Embryonic facial prominence (tissue), 1 donor: ENCODE data around the gene RNF121.

Source experiments
- DNase-seq: peaks from one replicate; pipeline ENCODE4 v3.0.0-alpha.2; 2016; ENCODE audit errors: extremely low spot score

Gene RNF121

DNA sequence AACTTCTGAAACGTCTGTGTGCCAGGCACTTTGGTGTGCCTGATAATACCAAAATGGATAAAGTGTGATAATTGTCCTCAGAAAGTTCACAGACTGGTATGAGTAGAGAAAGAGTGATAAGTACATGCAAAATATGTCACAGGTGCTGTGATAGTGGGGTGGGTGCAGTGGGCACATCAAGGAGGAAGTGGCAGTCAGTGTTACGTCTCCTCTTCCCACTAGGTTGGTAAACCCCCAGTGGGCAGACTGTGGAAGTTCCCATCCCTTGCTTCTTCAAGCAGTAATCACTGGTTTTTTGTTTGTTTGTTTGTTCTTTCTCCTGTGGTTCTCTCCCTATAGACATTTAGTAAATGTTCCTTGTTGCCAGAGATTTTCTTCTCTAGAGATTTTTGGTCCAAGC is 5.4 kb downstream of the RNF121 start:
- DNase-seq = no peak

DNA sequence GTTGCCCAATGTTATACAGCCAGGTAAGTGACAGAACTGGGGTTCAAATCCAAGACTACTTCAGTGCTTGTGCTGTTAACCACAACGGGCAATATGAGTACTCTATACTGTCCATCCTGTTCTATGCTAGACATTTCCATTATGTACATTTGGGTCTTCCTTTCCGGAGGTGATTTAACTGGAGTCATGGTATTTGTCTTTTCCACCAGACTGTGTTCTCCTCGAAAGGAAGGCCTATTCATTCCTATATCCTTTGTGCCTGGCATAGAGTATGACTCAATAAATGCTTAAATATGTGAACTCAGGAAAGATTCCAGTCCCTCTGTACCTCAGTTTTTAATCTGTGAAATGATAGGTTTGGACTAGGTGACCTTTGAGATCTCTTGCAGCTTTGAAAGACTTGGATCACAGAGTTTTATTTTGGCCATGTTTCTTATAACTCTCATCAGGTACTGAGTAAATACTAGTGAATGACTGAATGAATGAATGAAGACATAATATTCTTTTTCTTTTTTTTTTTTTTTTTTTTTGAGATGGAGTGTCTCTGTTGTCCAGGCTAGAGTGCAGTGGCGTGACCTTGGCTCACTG is 6.6 kb downstream of the RNF121 start:
- DNase-seq = no peak

DNA sequence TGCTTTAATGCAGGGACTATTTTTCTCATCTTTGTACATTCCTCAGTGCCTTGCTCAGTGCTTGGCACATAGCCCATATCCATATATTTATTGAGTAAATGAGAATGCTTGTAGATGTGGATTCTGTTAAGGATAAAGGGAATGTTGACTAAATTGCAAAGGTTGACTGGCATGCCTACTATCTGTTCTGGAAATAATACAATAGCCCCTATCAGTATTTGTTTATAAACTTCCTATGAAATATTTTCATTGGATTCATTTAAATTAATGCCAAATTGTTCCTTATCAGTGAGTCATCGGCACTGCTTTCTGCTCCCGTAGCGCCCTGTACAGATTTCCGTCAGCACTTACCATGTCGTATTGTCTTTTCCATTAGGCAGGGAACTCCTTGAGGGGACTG is 8.0 kb downstream of the RNF121 start:
- no peak for DNase-seq

DNA sequence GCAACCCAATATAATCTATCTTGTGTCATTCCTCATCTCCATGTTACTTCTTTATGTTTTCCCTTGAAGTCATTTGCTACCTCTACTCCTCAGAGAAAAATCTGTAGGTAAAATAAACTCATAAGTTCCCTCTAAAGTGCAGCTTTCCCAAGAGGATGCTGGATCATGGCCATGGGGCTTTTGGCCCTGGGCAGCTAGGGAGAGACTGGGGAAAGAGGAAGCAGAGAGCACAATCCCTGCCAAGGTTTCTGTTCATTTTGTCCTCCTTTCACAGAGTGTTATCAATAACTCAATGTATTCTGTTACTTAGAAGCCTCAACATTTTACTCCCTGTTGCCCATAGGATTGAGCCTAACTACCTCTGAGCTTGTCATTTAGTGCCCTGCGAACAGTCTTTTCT is 9.0 kb downstream of the RNF121 start:
- DNase-seq = no peak

DNA sequence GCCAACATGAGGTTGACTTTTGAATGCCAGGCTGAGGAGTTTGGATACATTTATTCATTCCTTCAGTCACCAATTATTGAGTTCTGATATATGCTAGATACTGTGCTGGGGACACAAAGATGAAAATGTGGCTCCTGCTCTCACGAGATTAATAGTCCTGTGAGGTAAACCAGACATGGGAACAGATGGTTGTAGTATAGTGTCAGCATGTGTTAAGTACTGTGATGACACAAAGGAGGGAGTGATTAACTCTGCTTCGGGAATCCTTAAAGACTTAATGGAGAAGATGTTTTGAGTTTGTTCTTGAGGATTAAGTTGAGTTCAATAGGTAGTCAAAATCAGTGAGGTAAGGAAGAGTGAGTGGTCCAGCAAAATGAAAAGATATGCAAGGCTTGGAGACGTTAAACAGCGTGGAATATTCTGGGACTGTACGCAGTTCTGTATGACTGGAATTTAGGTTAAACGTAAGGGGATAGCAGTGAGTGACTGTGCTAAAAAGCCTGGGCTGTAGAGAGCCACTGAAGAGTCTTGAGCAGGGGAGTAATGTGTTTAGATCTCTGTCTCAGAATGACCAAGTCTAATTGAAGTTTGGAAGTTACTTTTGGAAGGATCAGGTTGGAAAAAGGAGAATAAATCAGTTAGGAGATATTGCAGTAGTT is 11.8 kb downstream of the RNF121 start:
- no peak for DNase-seq

DNA sequence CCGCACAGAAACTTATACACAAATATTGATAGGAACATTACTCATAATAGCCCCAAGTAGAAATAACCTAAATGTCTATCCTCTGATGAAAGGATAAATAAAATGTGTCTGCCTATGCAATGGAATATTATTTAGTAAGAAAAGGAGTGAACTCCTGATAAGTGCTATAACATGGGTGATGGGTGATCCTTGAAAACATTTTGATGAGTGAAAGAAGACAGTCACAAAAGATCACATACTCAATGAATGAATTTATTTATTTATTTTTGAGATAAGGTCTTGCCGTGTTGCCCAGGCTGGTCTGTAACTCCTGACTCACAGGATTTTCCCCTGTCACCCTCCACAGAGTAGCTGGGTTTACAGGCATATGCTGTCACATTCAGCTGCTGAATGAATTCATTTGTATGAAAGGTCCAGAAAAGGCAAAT is 17.3 kb downstream of the RNF121 start:
- DNase-seq = no peak

DNA sequence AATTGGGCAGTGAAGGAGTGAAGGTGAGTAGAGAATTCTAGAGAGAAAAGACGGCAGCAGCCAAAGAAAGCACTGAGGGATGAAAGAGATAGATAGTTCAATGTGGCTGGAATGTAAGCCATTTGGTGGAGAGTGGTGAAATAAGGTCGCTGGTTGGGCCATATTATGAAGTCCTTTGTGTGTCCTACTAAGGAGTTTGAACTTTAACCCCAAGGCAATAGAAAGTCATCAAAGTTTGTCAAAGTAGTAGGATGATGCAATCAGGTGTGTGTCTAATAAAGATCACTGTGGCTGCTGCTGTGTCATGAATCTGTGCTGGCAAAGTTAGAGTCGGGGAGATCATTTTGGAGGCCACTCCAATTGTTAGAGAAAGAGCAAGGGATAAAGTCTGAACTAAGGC is 18.7 kb downstream of the RNF121 start:
- DNase-seq = no peak

DNA sequence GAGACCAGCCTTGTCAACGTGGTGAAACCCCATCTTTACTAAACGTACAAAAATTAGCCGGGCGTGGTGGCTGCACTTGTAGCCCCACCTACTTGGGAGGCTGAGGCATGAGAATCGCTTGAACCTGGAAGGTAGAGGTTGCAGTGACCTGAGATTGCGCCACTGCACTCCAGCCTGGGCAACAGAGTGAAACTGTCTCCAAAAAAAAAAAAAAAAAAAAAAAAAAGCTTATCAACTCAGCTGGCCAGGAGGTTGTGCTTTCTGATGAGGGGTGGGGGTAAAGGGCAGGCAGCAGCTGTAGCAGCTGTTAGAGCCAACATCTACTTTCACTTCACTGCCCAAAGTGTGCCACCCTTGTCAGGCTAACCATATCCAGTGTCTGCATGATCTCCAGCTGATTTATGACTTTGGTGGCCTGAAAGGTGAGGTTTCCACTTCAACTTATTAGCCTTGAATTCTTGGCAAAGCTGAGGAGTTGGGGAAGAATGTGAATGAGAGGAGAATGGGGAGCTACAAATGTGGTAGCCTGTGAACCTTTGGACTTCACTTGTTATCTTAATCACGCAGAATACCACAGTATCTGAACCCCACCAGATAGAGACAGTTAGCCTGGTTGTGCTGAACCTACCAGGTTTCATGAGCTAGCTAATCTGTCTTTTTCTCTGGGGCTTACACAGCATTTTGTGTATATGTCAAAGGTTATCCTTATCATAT is 19.6 kb downstream of the RNF121 start:
- DNase-seq = no peak

DNA sequence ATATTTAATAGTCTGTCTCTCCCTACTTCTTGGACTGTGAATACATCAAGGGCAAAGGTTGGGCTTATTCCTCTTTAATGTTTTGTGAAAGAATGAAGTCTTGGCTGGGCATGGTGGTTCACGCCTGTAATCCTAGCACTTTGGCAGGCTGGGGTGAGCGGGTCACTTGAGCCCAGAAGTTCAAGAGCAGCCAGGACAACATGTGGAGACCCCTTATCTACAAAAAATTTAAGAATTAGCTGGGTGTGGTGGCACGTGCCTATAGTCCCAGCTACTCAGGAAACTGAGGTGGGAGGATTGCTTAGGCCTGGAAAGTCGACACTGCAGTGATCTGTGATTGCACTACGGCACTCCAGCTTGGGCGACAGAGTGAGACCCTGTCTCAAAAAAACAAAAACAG is 20.2 kb downstream of the RNF121 start:
- no peak for DNase-seq

DNA sequence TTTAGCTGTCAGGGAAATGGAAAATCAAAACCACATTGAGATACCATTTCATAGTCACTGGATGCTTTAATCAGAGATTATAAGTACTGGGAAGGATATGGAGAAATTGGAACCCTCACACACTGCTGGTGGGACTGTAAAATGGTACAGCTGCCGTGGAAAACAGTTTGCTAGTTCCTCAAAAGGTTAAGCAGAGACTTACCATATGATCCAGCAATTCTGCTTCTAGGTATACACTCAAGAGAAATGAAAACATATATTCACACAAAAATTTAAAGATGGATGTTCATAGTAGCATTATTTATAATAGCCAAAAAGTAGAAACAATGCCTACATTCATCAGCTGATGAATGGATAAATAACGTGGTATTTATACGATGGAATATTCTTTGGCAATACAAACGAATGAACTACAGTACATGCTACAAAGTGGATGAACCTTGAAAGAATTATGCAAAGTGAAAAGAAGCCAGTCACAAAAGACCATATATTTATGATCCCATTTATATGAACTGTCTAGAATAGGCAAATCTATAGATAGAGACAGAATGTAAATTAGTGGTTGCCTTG is 23.0 kb downstream of the RNF121 start:
- no peak for DNase-seq

DNA sequence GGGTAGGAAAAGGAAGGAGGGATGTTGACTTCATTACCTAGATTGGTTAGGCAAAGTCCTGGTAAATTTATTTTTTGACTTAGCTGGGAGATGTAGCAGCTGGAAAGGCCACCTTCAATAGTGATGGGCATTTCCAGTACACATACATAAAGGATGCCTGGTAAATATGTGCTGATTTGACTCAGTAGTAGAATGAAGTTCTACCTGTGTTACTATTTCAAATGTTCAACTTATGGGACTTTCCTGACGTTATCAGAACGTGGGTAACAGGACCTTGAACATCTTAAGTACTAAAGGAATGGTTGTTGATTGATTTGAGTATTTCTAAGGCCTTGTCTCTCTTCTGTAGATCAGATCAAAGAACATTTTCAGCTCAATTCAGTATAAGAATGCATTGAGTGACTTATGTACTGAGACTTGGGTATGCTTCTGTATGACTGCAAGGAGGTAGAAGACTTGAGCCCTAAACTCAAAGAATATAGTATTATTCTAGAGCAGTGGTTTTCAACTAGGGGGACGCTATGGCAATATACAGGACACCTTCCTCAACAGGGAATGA is 27.1 kb downstream of the RNF121 start:
- no peak for DNase-seq

DNA sequence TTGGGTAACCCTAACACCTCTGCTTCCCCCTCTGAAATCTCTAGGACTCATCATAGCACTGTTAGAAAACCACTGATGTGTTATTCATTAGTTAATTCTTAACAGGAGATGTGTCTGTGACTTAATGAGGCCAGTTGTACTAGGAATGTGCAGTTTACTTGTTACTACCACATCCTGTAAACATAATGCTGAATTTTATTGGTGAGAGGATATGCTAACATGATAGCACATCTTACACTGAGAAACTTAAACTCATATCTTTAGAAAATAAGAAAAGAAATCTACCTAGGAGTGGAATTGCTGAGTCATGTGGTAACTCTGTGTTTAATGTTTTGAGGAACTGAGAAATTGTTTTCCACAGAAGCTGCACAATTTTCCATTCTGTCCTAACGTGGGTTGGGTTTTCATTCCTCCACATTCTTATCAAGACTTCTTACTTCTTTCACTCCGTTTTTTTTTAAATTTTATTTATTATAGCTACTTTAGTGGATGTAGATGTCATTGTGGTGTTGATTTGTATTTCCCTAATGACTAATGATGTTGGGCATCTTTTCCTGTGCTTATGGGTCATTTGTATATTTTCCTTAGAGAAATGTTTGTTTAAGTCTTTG is 33.7 kb downstream of the RNF121 start:
- no peak for DNase-seq

DNA sequence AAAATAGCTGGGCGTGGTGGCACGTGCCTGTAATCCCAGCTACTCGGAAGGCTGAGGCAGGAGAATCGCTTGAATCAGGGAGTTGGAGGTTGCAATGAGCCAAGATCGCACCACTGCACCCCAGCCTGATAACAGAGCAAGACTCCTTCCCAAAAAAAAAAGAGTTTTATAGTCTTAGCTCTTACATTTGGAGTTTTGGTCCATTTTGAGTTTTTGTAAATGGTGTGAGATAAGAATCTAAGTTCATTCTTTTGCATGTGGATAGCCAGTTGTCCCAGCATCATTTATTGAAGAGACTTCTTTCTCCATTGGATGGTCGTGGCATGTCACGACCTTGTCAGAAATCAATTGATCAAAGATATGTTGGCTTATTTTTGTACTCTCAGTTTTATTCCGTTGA is 34.6 kb downstream of the RNF121 start:
- DNase-seq = no peak

DNA sequence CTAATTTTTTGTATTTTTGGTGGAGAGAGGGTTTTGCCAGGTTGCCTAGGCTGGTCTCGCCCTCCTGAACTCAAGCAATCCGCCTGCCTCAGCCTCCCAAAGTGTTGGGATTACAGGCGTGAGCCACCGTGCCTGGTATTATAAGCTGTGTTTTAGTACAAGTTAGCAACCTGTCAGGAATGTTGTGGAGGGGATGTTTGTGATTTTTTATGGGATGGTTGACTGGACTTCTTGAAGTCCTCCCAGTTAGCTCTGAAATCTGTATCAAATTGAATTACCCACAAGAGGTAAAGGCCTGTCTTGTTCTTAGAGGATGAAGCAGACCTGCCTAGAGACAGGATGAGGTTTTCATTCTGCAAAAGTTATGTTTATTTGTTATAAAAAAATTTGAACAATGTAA is 35.8 kb downstream of the RNF121 start:
- no peak for DNase-seq

DNA sequence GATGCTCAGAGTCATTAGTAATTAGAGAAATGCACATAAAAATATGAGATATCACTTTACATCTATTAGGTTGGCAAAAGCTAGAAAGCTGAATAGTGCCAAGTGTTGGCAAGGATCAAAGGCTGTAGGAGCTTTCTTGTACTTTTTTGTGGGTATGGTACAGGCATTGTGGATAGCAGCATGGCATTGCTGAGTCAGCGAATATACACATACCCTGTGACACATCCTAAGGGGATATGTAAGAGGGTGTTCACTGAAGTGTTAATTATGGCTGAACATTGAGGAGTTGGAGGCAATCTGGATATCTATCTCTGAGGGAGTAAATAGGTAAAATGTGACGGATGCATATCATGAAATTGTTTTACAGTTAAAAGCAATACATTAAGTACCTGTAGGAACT is 42.8 kb downstream of the RNF121 start:
- no peak for DNase-seq

DNA sequence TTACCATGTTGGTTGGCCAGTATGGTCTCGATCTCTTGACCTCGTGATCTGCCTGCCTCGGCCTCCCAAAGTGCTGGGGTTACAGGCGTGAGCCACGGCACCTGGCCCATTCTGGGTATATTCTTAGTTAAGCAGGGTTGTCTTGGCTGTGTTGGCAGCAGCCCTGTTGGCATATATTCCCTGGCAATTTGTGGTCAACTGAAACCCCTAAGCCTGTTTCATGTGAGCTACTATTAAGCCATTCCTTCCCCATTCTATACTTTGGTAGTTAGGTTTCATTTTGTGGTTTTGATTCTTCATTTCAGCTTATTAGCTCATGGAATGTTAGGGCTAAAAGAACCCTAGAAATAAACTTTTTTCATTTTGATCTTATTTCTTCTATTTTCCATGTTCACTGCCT is 47.7 kb downstream of the RNF121 start:
- no peak for DNase-seq

DNA sequence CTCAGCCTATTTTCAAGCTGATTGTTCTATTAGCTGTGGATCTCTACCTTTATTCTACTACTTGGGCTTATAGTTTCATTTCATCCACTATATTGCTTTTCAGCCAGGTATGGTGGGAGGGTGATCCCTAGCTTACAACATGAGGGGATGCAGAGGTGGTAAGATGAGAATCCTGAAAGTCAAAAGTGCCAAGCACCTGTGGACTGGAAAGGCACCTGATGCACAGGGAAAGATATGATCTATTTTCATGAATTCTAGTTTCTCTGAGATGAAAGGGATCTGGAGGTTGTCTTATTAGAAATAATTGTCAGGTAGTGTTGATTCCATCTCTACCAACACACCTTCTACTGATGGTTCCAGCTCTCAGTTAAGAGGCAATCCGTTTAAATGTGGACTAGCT is 48.2 kb downstream of the RNF121 start:
- no peak for DNase-seq

DNA sequence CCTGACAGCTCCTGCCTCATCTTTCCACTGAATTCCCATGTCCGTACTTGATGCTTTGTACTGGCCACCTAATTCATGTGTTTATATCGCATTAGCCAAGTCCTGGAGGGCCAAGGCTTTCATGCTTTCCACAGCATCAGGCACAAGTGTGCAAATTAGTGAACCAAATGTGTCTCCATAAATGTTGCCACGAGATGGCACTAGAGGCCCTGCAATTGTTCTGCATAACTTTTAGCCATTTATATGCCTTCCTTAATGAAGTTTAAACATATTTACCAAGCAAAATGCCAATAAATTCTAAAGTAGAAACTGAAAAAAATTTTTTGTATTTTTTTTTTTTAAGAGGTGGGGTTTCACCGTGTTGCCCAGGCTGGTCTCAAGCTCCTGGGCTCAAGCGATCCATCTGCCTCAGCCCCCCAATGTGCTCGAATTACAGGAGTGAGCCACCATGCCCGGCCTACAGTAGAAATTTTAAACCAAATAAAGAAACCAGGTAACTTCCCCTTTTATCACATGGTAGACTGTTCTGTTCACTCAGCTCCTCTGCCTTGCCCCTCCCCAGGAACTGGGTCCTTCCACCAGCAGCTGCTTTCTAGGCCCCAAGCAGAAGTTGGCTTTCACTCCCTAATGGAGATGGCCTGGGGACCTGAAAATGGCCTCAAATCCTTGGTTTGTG is 49.0 kb downstream of the RNF121 start:
- DNase-seq = no peak

DNA sequence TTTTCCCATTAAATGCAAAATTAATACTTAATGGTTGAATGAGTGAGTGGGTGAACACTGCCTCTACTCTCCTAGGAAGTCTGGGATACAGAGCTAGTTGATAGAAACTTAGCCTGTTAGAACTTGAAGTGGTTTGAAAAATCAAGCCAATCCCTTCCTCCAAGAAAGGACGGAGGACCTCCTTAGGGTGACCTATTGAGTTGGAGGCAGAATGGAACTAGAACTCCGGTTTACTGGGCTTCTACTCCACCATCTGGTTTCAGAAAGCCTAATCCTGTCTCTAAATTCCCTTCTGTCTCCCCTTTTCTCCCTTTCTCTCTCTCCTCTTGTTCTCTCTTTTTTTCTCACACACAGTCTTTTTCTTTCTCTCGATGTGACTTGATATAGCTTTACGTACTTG is 50.2 kb downstream of the RNF121 start:
- no peak for DNase-seq

DNA sequence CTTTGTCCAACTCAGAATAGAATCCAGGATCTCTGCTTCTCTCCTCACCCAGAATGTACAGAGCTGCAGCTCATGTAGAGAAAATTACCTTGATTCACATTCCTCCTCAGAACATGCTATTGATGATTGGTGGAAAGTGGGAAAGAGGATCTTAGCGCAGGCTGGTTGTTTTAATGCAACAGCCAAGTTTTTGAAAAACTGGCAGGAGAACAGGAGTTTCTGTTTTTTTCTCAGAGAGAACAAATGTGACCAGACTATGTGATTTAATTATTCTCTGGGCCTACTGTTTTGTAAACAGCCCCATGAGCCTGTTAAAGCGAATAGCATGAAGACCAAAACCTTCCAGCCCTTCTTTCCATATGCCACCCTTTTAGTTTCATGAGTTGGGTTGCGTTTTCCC is 50.8 kb downstream of the RNF121 start:
- no peak for DNase-seq

DNA sequence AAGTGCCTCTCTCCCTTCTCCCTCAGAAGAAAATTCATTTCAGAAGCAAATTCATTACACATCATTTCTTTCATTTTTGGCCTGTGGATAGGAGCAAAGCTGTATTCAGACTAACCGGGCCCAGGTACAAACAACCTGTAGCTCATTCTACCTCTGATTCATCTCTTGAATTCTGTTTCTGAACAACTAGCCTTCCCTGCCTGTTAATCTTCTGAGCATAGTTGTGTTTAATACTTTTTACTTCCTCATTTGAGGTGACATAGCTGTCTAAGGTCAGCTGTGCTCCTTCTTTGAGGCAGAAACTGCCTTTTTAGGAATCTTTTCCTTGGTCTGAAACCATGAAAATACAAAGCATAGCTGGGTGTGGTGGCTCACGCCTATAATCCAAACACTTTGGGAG is 57.3 kb downstream of the RNF121 start:
- DNase-seq = no peak

DNA sequence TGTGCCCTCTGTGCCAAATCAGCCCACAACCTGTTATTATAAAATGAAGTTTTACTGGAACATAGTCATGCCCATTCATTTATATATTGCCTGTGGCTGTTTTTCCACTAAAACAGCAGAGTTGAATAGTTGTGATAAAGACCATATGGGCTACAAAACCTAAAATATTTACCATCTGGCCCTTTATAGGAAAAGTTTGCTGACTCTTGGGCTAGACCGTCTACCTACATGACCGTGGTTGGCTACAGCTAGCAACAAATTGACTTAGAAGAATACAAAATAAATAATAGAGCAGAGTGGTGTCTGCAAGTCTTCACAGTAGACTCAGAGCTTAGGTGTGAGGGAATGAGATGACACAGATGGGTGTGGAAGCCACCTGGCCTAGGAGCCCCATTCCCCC is 58.7 kb downstream of the RNF121 start:
- DNase-seq = no peak
